OCI-LY7 (cell line): ENCODE data around the gene SGSM1.

Experiments
- EZH2phosphoT487 ChIP-seq: fragments of 200-600 bp; sonication (generic); IDR thresholded peaks from 2 replicates; pipeline ENCODE4 v1.6.1; 2018; ENCODE audit warnings: low read depth, borderline replicate concordance, mild to moderate bottlenecking, mixed run types, antibody characterized with exemption, low read length, moderate library complexity, mixed read lengths
- TF ChIP-seq, protein P1 (sequence below): fragments of 200-600 bp; sonication (generic); conservative IDR thresholded peaks from 2 replicates; pipeline ENCODE4 v1.5.1; 2014; ENCODE audit warnings: mild to moderate bottlenecking, antibody characterized with exemption, low read length, moderate library complexity, mixed read lengths

DNA sequence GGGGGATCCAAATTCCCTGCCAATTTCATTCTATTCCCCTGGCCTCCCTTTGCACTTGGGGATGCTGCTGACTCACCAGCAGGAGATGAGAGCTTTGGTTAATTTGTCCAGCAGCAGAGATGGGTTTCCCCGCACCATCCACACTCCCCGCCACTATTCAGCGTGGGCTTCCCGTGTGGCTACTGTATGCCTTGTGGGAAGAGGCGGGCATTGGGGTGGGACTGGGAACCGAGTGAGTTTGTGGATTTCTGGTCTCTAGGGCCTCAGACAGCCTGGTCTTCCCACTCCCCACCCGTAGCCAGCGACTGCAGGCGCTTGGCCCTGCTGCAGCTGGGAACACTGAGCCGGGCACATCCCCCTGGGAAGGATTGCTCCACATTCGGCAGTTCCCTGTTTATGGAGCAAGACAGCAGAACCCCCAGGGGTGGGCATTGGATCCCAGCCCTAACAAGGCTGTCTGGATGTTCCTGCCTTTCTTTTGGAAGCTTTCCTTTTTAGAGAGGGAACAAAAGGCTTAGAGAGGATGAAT is 169.9 kb downstream of the SGSM1 start:
- TF ChIP-seq, protein P1, sequence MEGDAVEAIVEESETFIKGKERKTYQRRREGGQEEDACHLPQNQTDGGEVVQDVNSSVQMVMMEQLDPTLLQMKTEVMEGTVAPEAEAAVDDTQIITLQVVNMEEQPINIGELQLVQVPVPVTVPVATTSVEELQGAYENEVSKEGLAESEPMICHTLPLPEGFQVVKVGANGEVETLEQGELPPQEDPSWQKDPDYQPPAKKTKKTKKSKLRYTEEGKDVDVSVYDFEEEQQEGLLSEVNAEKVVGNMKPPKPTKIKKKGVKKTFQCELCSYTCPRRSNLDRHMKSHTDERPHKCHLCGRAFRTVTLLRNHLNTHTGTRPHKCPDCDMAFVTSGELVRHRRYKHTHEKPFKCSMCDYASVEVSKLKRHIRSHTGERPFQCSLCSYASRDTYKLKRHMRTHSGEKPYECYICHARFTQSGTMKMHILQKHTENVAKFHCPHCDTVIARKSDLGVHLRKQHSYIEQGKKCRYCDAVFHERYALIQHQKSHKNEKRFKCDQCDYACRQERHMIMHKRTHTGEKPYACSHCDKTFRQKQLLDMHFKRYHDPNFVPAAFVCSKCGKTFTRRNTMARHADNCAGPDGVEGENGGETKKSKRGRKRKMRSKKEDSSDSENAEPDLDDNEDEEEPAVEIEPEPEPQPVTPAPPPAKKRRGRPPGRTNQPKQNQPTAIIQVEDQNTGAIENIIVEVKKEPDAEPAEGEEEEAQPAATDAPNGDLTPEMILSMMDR, result no peak
- no peak for TF ChIP-seq EZH2phosphoT487
